Mammary epithelial cell (primary cell): Measurements from ENCODE around the gene SAMMSON.

ENCODE experiments used
- CTCF ChIP-seq, 2 donors: IDR thresholded peaks in 1 of 2; conservative IDR thresholded peaks in 1 of 2; 2 replicates each; pipeline ENCODE4 v1.5.1; 2011 to 2012; ENCODE audit warnings: inconsistent platforms in 2 of 2, low read length in 2 of 2, mild to moderate bottlenecking in 2 of 2, control low read depth in 1 of 2, low read depth in 1 of 2; ENCODE audit not compliant: insufficient read depth in 1 of 2; ENCODE audit errors: extremely low read depth in 1 of 2
- EZH2 ChIP-seq: IDR thresholded peaks from 2 replicates; pipeline ENCODE4 v1.6.1; 2012; ENCODE audit warnings: low read length, inconsistent platforms, borderline replicate concordance

GRCh38 chr3:70065696-70066253 lies 66.2 kb downstream of the SAMMSON start:
- TF ChIP-seq CTCF (conservative IDR thresholded peaks at IDR 0.05 in 1 of 2, IDR thresholded peaks at IDR 0.05 in 1 of 2; ENCODE audit: extremely low read depth in 1 of 2, insufficient read depth in 1 of 2, low read depth in 1 of 2, low read length in 2 of 2) (peak in 1 of 2 donors; percentile 22), EZH2 (no peak)
